OCI-LY1 (cell line): ENCODE results near the gene ESF1.

Source experiments
- H2AFZ ChIP-seq: fragments of 200-600 bp; sonication (generic), shearing (Covaris generic); 2 replicates; pipeline ENCODE4 v1.6.0; 2014; ENCODE audit warnings: antibody characterized with exemption, mild to moderate bottlenecking, low read length
- H3F3A ChIP-seq: fragments of 200-600 bp; sonication (generic), shearing (Covaris generic); 2 replicates; pipeline ENCODE4 v1.6.0; 2014; ENCODE audit warnings: mild to moderate bottlenecking, antibody characterized with exemption, low read length, moderate library complexity; ENCODE audit not compliant: insufficient read depth
- H3K27ac ChIP-seq: fragments of 200-600 bp; sonication (generic); 2 replicates; pipeline ENCODE4 v1.5.1; 2014; ENCODE audit warnings: low read length, mixed run types, mild to moderate bottlenecking, low read depth; ENCODE audit not compliant: poor library complexity, severe bottlenecking
- H3K27me3 ChIP-seq: fragments of 200-600 bp; sonication (generic); 2 replicates; pipeline ENCODE4 v1.6.0; 2014; ENCODE audit warnings: antibody characterized with exemption, mild to moderate bottlenecking, low read length, moderate library complexity; ENCODE audit not compliant: insufficient read depth
- H3K36me3 ChIP-seq: fragments of 200-600 bp; sonication (generic); 2 replicates; pipeline ENCODE4 v1.6.1; 2014; ENCODE audit warnings: mild to moderate bottlenecking, antibody characterized with exemption, low read length, moderate library complexity, mixed read lengths; ENCODE audit not compliant: insufficient read depth
- H3K4me1 ChIP-seq: fragments of 200-600 bp; sonication (generic); 2 replicates; pipeline ENCODE4 v1.5.1; 2014; ENCODE audit warnings: mild to moderate bottlenecking, low read length, moderate library complexity; ENCODE audit not compliant: insufficient read depth, severe bottlenecking
- H3K4me2 ChIP-seq: fragments of 200-600 bp; sonication (generic), shearing (Covaris generic); 2 replicates; pipeline ENCODE4 v1.6.1; 2014; ENCODE audit warnings: low read length
- H3K4me3 ChIP-seq: fragments of 200-600 bp; sonication (generic); 2 replicates; pipeline ENCODE4 v1.5.1; 2014; ENCODE audit warnings: low read length, low read depth, mild to moderate bottlenecking, mixed read lengths; ENCODE audit not compliant: poor library complexity, severe bottlenecking
- H3K79me2 ChIP-seq: fragments of 200-600 bp; shearing (Covaris generic); 2 replicates; pipeline ENCODE4 v1.6.1; 2016; ENCODE audit warnings: mixed run types, low read length, mixed read lengths; ENCODE audit not compliant: insufficient read depth
- H3K9ac ChIP-seq: fragments of 200-600 bp; sonication (generic), shearing (Covaris generic); 2 replicates; pipeline ENCODE4 v1.6.1; 2014; ENCODE audit warnings: mild to moderate bottlenecking, low read length, mixed read lengths
- H3K9me2 ChIP-seq: fragments of 200-600 bp; sonication (generic), shearing (Covaris generic); 2 replicates; pipeline ENCODE4 v1.6.1; 2014; ENCODE audit warnings: low read depth, mild to moderate bottlenecking, low read length, mixed read lengths
- H3K9me3 ChIP-seq: fragments of 200-600 bp; shearing (Covaris generic); 2 replicates; pipeline ENCODE4 v1.6.1; 2014; ENCODE audit warnings: low read length, mixed read lengths
- H4K20me1 ChIP-seq: fragments of 200-600 bp; sonication (generic), shearing (Covaris generic); 2 replicates; pipeline ENCODE4 v1.6.0; 2016; ENCODE audit warnings: mild to moderate bottlenecking, low read length; ENCODE audit not compliant: insufficient read depth
- EZH2 ChIP-seq: fragments of 200-600 bp; sonication (generic), shearing (Covaris generic); IDR thresholded peaks from 2 replicates; pipeline ENCODE4 v1.8.0; 2017; ENCODE audit warnings: borderline replicate concordance, mixed run types, mild to moderate bottlenecking, antibody characterized with exemption, low read length, moderate library complexity, mixed read lengths
- TF ChIP-seq, protein P1 (sequence below): fragments of 200-600 bp; sonication (generic), shearing (Covaris generic); IDR thresholded peaks from 2 replicates; pipeline ENCODE4 v1.5.1; 2017; ENCODE audit warnings: mild to moderate bottlenecking, antibody characterized with exemption, low read length, moderate library complexity, mixed read lengths

The ESF1 gene

DNA sequence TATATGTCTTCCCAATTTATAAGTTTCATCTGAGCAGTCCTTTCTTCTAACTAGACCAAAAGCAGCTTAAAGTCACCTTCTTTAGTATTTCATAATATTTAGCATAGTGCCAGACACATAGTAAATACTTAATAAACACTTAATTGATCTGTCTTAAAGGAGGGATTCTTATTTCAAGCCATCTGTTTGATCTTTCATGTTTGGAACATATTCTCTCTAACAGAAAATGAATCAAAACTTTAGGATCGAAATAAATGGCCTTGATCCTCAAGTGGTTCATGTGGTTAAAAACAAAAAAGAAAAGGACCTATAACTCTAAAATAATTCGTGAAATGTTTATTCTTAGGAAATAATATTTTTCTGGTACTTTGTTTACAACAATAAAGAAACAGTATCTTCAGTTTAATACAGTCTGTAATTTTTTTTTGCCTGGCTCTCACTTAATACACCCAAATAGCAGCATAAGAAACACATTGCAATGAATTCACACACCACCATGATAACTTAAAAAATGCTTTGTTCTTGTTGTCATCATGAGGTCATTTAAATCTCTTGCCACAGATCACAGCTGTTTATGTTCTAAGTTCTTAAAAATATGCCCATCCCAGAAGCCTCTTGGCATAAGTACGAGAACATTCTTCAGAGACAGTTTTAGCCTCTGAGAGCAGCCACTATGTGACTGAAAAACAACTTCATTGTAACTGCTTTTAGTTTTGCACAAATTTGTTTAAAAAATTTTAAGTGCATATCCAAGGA is 48.1 kb downstream of the ESF1 start:
- H3F3A ChIP-seq, result no peaks in the 10 kb centered on the region
- H3K9me2 ChIP-seq, result no peaks in the 10 kb centered on the region
- no peak overlapping the region for H3K4me2 ChIP-seq
- peaks cover 76% of the 10 kb centered on the region for H3K36me3 ChIP-seq
- H2AFZ ChIP-seq, result no peak overlapping the region
- peaks cover 11% of the 10 kb centered on the region for H3K9me3 ChIP-seq
- H3K4me1 ChIP-seq, result no peaks in the 10 kb centered on the region
- no peak overlapping the region for H3K27ac ChIP-seq
- no peak overlapping the region for H3K9ac ChIP-seq
- H4K20me1 ChIP-seq, result no peaks in the 10 kb centered on the region
- H3K4me3 ChIP-seq, result no peak overlapping the region
- TF ChIP-seq, protein P1, sequence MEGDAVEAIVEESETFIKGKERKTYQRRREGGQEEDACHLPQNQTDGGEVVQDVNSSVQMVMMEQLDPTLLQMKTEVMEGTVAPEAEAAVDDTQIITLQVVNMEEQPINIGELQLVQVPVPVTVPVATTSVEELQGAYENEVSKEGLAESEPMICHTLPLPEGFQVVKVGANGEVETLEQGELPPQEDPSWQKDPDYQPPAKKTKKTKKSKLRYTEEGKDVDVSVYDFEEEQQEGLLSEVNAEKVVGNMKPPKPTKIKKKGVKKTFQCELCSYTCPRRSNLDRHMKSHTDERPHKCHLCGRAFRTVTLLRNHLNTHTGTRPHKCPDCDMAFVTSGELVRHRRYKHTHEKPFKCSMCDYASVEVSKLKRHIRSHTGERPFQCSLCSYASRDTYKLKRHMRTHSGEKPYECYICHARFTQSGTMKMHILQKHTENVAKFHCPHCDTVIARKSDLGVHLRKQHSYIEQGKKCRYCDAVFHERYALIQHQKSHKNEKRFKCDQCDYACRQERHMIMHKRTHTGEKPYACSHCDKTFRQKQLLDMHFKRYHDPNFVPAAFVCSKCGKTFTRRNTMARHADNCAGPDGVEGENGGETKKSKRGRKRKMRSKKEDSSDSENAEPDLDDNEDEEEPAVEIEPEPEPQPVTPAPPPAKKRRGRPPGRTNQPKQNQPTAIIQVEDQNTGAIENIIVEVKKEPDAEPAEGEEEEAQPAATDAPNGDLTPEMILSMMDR, result no peak
- TF ChIP-seq EZH2, result no peak
- H3K27me3 ChIP-seq, result no peaks in the 10 kb centered on the region
- H3K79me2 ChIP-seq, result 0 out of 2 replicates have a peak, but pooled peaks cover 3% of the 10 kb centered on the region

DNA sequence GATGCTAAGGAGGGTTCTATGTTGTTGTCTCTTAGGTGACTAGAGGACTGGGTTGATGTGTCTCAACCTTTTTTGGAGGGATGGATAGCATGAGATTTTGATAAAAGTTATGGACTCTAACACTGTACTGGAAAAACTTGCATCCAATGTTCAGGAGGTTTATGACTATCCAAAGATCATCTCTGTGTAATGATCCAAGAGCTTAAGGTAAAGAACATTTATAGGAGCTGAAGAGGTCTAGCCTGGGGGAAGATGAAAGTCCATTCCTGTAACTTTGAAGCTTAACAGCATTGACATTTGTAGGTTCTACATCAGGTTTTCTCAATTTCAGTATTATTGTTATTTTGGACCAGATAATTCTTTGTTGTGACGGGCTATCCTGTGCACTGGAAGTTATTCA is 48.9 kb downstream of the ESF1 start:
- H3K9me2 ChIP-seq, result no peaks in the 10 kb centered on the region
- peaks cover 5% of the 10 kb centered on the region; the same call in 1 of the 2 replicates for H3K9me3 ChIP-seq
- H3K36me3 ChIP-seq, result peaks cover 74% of the 10 kb centered on the region
- H4K20me1 ChIP-seq, result no peaks in the 10 kb centered on the region
- no peak overlapping the region for H3K4me3 ChIP-seq
- TF ChIP-seq, protein P1, result no peak
- no peak for TF ChIP-seq EZH2
- no peaks in the 10 kb centered on the region for H3K27me3 ChIP-seq
- no peak overlapping the region for H2AFZ ChIP-seq
- H3K4me2 ChIP-seq, result no peak overlapping the region
- H3K9ac ChIP-seq, result no peak overlapping the region
- 0 out of 2 replicates have a peak, but pooled peaks cover 3% of the 10 kb centered on the region for H3K79me2 ChIP-seq
- no peaks in the 10 kb centered on the region for H3F3A ChIP-seq
- no peak overlapping the region for H3K27ac ChIP-seq
- H3K4me1 ChIP-seq, result no peaks in the 10 kb centered on the region

DNA sequence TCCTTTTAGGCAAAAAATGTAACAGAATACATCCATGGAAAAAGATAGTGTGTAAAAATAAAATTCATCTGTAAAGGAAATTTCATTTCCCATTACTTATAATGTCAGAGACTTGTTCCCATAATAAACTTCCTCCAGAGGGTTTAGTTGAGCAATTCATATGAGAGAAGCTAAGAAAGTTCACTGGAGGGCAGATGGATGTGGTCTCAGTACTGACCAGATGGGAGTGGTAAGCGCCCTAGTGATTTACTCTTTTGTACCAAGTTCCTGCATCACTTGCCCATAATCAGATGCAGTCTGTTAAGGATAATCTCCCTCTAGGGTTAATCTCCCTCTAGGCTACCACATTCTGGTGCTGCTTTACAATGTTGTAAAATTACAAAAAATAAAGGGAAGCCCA is 61.7 kb downstream of the ESF1 start:
- no peak overlapping the region for H2AFZ ChIP-seq
- no peaks in the 10 kb centered on the region for H3K27me3 ChIP-seq
- H3K9me3 ChIP-seq, result no peaks in the 10 kb centered on the region
- TF ChIP-seq, protein P1, result no peak
- no peak overlapping the region for H3K27ac ChIP-seq
- no peak overlapping the region for H3K4me2 ChIP-seq
- H3K79me2 ChIP-seq, result no peaks in the 10 kb centered on the region
- H3K9ac ChIP-seq, result no peak overlapping the region
- no peak overlapping the region for H3K4me3 ChIP-seq
- H3K36me3 ChIP-seq, result peaks cover 45% of the 10 kb centered on the region
- no peaks in the 10 kb centered on the region for H3K4me1 ChIP-seq
- no peaks in the 10 kb centered on the region for H4K20me1 ChIP-seq
- no peaks in the 10 kb centered on the region for H3F3A ChIP-seq
- no peaks in the 10 kb centered on the region for H3K9me2 ChIP-seq
